ENCODE measurements around the gene NALCN.

The NALCN gene

DNA sequence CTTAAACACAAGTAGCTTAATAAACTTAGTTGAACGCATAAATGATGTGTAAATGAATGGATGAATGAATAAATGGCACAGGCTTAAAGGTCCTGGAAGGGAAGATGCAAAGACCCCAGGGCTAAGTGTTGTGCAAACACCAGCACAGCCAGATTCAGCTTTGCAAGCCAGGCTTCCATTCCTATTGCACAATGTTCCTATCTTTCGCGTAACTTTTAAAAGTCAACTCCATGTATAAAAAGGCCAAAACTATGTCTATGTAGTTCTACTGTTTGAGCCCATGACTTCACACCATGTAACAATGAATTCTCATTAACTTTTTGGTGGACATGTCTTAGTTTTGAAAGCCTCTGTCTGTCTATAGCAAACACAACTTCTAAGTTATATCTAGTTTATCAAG, 226.0 kb downstream of the NALCN start:
- DNase-seq, result no peak

DNA sequence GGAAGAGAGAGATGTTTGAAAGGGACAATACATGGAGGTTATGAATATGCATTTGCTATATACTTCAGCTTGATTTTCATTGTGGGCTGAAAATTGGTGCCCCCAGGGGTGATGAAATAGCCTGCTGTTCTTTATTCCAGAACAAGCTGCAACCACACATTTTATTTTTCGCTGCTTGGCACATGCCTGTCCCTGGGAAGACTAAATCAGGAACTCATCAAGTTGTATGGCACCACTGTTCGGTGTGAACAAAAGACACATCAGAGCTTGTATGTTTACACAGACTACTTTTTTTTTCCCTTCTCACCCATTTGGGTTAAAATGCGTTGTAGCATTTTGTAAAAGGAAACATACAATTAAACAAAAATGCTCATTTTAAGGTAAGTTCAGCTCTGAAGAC, 230.7 kb downstream of the NALCN start:
- DNase-seq, result no peak

DNA sequence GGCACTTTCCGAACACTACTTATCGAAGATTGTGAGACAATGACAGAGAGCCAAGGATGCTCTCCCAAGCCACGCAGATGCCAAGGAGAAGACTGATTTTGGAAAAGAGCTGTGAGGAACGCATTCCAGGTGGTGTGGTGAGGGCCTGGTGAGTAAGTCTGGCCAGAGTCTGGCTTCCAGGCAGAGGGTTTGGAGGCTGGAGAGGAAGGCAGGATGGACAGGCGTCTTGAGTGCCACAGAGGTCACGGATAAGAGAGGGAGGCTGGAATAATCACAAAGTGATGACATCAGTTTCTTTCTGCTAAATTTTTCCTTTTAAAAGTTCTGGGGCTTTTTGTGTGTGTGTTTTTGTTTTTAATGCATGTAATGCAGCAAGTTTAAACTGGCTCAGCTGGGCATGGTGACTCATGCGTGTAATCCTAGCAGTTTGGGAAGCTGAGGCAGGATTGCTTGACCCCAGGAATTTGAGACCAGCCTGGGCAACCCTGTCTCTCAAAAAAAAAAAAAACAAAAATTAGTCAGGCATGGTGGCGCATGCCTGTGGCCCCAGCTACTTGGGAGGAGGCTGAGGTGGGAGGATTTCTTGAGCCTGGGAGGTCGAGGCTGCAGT, 235.1 kb downstream of the NALCN start:
- no peak for DNase-seq

DNA sequence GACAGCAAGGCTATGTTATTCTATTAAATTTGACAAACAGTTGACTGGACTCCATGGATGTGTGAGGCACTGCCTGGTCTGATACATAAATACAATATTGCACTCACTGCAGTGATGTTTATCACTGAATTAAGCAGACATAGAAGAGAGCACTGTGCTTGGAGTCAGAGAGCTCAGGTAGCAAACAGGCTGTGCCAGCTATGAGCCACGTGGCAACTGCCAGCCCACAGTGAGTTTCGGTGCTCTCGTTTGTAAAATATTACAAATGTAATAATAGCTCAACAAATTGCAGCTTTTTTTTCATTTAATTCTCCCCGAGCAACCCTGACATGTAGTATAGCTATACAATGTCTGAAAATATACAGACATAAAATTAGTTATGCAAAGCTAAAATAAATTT, 237.3 kb downstream of the NALCN start:
- no peak for DNase-seq

DNA sequence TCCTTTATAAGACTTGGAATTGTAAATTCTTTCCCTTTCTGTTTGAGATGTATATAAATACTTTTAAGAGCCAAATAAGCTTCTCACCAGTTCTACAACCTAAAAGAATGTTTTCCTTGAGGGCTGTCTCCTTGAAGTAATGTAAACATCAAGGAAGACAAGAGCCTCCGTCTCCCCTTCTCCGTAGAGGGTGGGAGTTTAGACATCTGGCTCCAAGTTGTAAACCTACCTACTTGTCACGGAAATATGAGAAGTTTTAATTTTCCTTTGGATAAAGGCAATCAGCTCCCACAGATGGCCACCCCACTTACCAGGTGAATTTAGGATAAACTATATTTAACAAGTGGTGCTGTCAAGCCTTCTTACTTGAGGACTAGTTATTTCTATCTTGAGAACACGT, 237.9 kb downstream of the NALCN start:
- DNase-seq, result no peak

DNA sequence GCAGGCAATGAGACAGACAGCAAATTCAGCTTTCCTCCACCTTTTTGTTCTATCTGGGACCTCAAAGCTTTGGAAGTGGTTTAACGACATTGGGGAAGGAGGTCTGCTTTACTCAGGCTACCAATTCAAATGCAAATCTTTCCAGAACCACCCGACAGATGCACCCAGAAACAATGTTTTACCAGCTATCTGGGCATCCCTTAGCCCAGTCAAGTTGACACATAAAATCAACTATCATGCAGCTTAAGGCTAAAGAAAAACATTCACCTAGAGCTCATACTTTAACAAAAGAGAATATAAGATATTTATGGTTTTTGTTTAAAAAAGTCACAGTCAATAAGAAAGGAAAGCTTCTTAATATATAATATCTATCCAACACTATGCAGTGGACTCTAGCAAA, 246.0 kb downstream of the NALCN start:
- DNase-seq, result no peak

DNA sequence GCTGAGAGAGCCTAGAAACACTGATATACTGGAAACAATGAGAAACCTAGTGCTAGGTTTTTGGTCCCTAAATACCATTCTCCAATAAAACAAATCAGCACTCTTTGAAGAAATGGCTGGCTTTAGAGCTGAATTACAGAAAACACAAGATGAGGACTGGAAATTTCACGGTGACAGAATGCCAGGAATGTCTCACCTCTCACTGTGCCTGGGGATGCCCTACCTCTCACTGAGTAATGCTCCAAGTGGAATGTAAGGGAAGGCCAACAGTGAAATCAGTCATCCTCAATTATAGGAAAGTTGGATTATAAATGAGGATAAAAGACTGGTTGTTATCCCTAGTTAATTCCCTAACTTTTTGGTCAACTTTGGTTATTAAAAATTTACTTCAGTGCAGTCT, 259.0 kb downstream of the NALCN start:
- DNase-seq, result no peak

DNA sequence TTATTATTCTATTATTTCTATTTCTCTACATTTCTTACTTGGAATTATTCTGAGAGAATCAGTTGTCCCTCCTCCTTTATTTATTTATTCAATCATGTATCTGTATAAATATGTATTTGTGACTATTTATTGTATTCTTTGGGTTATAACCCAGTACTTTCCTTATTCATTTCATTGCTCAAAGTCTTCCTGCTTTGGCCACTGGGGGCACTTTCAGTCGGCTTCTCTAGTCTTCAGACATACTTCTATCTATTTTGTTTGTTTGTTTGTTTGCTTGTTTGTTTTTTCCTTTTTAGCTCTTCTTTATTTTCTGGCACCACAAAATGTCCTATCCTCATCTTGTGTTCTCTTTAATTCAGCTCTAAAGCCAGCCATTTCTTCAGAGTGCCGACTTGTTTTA, 260.4 kb downstream of the NALCN start:
- DNase-seq, result no peak

DNA sequence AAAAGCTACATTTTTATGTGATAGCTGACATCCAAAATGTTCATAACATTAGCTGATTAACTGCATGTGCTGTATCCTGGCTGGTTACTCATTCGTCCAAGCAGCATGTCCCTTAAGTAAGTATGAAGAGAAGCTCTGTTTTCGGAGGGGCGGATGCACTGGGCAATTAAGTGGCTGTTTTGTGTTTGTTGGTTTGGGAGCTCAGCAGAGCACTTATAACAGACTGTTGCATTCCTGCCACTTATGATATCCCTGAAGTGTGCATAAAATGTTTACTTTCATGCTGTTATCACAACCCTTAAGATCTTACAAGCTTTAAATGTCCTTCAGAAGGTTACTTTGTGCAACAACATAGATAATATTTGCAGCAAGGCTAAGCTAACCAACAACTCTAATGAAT, 264.1 kb downstream of the NALCN start:
- no peak for DNase-seq

DNA sequence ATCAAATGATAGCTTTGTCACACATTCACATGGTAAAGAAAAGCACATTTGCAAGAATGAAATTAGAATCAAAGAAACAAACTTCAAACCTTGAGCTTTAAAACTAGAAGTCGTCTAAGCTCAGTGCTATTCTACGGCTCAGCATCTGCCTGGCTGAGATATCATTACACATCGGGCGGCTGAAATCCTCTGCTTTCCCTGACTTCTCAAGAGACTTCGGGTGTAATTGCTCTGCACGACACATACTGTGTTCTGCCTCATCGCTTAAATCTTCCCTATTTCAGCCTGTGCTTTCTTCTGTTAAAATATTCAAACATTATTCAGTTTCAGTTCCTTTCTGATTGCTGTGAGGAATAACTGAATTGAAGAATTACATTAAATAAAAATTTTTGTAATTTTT, 265.3 kb downstream of the NALCN start:
- no peak for DNase-seq

DNA sequence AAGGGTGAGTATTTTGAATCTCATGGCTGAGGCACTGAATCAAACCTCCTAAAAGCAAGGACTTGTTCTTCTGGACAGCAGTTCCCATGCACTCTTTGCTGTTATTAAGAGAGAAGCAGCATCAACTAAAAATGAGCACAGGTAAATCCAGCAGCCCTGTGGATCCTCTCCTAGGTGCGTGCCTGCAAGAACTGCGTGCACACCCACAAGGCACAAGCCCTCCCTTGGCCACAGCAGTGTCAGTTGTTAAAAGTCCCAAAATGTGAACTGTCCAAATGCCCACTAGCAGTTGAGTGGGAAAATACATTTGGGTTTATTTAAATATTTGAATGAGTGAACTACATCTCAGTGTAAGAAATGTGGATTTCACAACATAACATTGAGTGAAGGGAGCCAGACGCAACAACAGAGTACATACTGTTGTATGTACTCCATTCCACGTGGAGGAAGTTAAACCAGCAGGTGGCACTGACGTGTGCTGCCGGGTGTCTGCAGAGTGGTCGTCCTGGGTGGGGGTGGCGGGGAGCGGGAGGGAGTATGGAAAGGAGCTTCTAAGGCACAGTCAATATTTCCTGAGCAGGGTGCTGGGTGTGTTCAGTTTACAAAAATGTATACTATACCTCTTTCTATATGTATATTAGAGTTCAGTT, 266.4 kb downstream of the NALCN start:
- DNase-seq, result no peak

DNA sequence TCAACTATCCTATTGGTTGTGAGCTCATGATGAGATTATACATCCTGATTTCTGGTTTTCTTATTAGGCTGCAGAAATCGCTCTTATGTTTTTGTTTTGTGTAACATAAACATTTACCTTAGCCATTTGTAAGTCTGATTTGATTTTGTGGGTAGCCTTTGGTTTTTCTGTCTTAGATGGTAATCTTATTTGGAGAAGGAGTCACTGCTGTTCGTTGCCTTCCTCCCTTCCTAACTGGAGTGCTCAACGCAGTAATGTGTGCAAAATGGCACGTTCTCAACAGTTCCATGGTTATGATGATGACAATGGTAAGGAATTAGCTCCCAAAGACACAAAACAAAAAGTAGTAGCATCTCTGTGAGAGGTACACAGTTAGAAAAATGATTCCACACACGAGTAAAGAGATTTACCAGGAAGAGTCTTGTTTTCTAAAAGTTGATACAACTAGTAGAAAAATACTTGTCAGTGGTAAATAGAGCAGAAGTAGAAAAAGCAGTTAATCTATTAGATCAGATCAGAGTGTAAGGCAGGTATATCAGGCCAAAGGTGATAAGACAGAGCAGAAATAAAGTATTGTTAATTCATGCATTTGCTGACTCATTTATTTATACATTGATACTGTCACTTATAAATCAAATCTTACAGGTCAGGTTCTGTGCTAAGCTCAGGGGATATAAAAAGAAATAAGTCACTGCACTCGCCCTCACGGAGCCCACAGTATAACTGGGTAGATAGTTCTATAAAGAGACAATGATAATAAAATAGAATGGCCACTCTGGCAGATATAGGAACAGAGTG, 270.0 kb downstream of the NALCN start:
- DNase-seq, result no peak

DNA sequence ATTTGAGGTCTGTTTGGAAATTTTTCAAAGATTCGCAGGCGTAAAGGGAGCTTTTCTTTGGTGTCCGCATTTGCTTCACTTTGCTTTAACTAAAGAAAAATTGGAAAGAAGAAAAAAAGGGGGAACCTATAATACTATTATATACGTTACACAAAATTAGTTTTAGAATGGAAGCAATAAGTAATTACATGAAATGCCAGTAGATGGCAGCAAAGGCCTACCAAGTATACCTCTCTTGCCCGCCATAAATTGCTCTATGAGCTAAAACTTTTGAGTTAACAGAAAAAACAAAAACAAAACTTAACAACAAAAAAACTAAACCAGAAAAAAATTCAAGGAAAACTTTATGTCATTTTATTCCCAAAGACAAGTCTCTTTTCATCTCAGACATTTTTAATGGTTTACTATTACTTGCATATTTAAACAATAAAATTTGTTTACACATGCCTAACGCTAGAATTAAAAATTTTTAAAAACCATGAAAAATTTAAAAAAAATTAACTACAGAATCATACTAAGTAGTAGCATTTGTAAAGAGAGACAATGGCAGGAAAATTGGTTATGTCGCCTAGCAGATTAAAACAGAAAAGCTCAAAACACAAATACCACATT, 271.4 kb downstream of the NALCN start:
- no peak for DNase-seq

DNA sequence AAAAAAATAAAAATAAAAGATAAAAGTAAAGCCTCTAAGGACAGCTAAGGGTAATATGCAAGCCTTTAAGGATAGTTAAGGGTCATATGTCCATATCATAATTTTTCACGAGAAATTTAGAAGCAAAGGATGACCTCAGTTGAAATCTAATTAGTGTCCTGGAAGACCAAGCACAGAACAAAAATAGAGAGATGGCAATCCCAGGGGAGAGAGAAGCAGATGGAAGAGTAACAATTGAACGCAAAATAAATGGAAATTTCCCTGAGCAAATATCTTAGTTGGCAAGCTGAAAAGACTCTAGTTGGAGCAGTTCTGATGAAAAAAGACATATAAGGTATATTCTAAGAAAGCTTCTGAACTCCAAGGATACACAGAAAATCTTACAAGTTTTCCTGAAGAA, 275.4 kb downstream of the NALCN start:
- DNase-seq, result no peak

DNA sequence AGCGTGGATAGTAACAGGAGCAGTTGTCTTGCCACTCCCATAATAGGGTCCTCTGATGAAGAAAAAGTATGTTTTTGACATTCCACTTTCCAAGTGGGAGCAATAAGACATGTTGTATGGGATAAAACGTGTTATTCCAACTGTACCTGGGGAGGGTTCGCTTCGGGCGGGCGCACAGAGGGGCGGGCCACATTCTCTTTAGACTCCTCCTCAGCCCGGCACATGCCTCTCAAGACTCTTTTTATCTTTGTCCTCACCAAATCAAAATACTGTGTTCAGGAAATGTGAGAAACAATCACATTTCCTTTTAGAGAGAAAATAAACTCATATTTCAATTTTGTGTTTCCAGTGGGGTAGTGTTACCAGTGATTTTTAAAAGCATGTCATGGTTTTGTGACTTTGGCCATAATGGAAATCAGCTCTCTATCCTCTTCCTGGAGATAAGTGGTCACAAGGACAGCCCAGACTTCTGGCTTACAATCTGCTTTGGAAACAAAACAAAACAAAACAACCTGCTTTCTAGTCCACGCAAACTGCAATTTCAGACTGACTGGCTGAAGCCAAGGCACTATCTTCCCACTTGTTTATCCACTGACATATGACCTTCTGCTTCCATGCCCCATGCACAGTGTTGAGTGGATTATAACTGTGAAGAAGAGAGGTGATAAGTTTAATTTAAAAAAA, 276.1 kb downstream of the NALCN start:
- DNase-seq, result no peak

DNA sequence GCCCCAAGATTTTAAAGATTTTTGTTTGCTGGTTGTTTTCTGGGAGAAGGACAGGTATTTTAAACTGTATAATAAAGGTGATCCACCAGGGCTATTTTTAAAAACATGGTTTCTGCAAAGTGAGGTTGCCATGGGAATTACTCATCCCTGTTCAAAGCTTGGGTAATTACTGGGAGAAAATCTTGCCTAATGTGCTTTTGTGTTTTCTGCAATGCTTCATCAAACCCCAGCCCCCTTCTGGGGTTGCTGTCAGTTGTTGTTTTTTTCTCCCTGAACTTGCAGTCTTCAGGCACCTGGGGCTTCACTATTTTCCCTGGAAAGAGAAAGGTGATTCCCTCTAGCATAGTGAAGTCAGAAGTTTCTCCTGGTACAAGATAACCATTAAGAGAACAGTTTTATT, 277.2 kb downstream of the NALCN start:
- no peak for DNase-seq

DNA sequence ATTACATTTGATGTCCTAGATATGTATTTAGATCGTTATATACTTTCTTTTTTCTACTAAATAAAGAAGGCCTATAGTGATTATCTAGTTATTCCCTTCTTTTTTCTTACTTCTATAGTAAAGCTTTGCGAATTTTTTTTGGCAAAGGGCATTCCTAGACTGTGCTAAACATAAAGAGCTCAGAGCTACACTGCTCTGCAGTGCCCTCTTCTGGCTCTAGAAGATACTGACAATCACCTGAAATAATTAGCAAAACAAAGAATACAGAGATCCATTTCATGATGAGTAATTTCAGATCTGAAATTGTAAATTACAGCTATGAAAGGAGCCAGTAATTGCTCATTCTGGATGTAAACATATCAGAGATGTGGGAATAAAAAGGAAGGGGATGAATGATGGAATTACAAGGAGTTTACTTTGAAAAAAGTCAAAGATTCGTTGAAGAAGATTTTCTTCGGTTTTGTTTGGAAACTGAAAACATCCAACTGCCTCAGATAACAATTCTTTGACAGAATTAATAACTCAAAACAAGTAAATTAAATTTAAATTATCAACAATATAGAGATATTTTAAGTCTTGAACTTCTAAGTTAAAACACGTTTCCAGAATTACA, 288.5 kb downstream of the NALCN start:
- DNase-seq, result no peak

DNA sequence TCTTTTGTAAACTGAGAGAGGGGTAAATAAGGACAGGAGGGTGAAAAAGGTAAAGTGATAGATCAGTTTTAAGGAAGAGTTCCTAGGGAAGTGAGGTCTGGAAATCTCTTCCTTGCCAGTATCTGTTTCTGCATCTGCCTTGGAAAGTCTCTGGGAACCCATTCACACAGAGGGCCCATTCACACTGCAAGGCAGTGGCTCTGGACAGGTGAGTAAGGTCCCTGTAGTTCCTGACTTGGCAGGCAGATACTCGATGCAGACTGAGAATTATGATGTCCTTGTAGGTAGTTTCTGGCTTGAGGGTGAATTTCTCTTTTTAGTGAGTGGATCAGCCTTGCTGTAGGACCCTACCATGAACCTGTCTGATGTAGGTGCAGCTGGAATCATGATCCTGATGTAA, 293.3 kb downstream of the NALCN start:
- no peak for DNase-seq

DNA sequence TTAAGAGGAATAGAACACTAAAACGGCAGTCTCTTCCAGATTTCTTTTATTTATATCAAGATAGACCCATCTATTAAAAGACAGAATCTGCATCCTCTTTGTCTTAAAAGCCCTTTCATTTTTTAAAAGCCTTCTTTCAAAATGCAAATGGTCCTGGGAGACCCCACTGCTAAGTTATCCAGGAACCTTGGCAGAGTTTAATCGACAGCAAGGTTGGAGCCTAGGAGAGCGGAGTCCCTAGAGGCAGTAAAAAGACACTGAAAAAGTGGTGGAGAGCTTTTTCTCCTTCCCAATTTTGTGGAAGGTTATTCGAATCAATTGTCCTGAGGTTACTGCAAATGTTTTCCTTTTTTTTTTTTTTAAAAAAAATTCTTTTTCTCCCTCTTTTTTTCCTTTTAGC, 294.7 kb downstream of the NALCN start:
- no peak for DNase-seq

DNA sequence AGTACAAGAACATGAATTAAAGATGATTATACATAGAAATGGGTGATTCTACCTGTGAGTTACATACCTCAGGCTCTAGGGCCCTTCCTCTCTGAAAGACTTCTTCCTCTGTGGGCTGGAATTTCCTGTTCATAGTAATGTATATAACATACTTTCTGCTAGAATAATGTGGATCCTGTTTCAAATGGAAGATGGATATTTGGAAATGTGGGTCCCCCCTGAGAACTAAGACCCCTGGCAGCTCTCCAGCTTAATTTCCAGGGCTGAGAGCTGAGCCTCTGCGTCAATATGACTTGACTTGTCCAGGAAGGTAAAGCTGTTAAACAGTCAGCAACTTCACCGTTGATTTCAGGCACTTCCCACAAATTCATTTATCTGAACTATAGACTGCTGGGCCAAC, 296.3 kb downstream of the NALCN start:
- DNase-seq, result no peak

DNA sequence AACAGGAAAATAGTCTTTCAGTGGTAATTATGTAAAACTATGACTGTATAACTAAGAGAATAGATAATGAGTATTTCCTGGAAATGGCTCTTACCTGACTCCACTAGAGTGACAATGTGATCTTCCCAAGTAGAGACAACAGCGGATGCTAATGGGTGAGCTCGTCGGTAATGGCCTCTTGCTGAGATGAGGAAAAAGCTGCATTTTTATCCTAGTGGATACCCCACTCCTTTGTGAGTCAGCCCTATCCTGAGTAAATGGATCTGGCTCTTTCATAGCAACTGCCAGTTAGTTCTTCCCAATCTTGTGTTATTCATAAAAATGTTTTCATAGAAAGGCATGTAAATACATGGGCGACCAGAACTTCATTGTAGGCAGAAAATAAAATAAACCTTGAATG, 299.5 kb downstream of the NALCN start:
- no peak for DNase-seq

DNA sequence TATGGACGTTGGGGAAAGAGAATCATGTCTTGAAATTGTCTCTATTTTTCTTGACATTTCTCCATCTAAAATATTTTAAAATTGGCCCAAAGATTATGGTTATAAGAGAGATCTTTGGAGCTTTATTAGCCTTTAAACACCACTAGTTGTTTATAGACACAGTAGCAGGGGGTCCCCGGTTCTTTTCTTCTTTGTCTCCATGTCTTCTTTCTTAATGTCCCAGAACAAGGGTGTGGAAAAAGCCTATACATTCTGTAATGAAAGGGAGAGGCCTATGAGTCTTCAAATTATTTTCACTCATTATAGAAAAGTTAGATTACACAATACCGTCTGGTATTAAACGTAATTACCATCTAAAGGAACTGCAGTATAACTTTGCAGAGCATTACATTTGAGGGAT, 300.0 kb downstream of the NALCN start:
- no peak for DNase-seq

DNA sequence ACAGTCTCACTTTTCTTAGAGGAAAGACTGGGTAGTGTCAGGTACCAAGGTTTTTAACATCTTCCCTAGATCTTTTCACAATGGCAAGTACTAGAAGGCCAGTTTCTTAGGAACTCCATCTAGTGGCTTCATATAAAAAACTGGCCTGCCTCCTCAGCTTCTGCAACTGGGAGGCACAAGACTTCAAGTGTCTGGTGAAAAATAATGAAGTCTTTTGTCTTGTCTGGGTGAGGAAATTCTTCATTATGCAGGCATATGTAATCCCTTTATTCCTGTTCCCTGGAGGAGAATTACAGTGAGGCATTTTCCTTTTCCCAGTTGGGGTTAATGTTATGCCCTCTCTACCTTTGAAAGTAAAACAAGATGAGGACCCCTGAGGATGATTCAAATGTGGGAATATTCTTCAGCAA, 300.5 kb downstream of the NALCN start:
- no peak for DNase-seq

All from activated naive CD4-positive, alpha-beta T cell treated with Interleukin-2 at 50 U/mL for 16 hours (primary cell).